BLaER1 (cell line): Measurements from ENCODE around the gene DAO.
"Not testable (repeated sequence)": the region's sequence is repeated elsewhere in the genome, so short reads cannot be mapped to it uniquely, and the experiment has no call there.

Experiments used
- H3K27ac ChIP-seq: shearing (Covaris generic); formaldehyde crosslinking; 2 replicates; pipeline ENCODE4 v1.8.1; 2022
- H3K27me3 ChIP-seq: shearing (Covaris generic); formaldehyde crosslinking; 2 replicates; pipeline ENCODE4 v1.8.1; 2022
- H3K36me3 ChIP-seq: shearing (Covaris generic); formaldehyde crosslinking; 2 replicates; pipeline ENCODE4 v1.8.1; 2022
- H3K4me1 ChIP-seq: shearing (Covaris generic); formaldehyde crosslinking; 2 replicates; pipeline ENCODE4 v1.8.1; 2022
- H3K4me2 ChIP-seq: shearing (Covaris generic); formaldehyde crosslinking; 2 replicates; pipeline ENCODE4 v1.8.1; 2022
- H3K4me3 ChIP-seq: shearing (Covaris generic); formaldehyde crosslinking; 2 replicates; pipeline ENCODE4 v1.8.1; 2022
- H3K9ac ChIP-seq: shearing (Covaris generic); formaldehyde crosslinking; 2 replicates; pipeline ENCODE4 v1.8.1; 2022
- H3K9me3 ChIP-seq: shearing (Covaris generic); formaldehyde crosslinking; 2 replicates; pipeline ENCODE4 v1.8.1; 2022
- H4K20me1 ChIP-seq: shearing (Covaris generic); formaldehyde crosslinking; 2 replicates; pipeline ENCODE4 v1.8.1; 2022
- Cebpa-rat ChIP-seq: shearing (Covaris generic); IDR thresholded peaks from 2 replicates; pipeline ENCODE4 v1.8.1; 2022

Gene DAO

DNA sequence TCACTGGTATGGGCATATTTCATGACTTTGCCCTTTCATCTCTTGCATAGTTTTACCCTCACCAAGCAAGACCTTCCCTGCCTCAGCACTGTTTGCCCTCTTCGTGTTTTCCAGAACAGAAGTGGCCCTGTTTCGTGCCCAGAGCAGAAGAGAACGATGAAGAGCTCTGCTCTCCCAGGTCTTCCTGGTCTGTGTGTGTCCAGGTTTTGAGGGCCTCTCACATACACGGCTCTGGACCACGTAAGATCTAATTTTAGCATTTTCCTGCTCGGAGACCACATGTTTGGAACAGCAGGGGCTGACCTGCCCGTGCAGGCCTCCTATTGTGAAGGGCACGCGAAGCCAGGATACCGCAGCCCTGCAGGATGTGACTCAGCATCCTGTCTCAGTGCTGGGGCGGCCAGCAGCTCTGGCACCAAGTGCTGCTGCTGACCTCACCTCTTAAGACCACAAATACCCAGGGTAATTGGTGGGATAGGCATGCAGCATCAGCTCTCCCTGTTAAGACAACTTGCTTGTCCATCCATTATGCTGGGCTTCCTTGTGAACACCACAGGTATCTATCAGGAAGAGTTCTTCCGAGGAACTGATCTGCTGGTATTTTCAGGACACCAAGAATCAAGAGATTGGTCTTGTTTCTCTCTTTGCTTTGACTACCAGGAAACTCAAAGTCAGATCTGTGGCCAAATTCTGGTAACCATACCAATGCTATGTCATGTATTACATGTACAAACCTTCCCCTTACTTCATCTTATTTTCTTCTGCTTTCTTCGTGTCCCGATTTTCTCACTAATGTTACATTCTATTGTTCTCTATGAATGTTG is 41.5 kb upstream of the DAO start:
- peaks cover 27% of the 10 kb centered on the region; the same call in 1 of the 2 replicates for H4K20me1 ChIP-seq
- no peaks in the 10 kb centered on the region for H3K9me3 ChIP-seq
- H3K4me2 ChIP-seq: peak overlapping the region; percentile 75
- H3K36me3 ChIP-seq: peaks cover 33% of the 10 kb centered on the region
- H3K27ac ChIP-seq: peak overlapping the region; percentile 68
- no peaks in the 10 kb centered on the region for H3K27me3 ChIP-seq
- H3K4me3 ChIP-seq: no peak overlapping the region
- peaks cover 35% of the 10 kb centered on the region for H3K4me1 ChIP-seq
- no peak for TF ChIP-seq Cebpa-rat
- peak overlapping the region; percentile 25; the same call in 1 of the 2 replicates for H3K9ac ChIP-seq

DNA sequence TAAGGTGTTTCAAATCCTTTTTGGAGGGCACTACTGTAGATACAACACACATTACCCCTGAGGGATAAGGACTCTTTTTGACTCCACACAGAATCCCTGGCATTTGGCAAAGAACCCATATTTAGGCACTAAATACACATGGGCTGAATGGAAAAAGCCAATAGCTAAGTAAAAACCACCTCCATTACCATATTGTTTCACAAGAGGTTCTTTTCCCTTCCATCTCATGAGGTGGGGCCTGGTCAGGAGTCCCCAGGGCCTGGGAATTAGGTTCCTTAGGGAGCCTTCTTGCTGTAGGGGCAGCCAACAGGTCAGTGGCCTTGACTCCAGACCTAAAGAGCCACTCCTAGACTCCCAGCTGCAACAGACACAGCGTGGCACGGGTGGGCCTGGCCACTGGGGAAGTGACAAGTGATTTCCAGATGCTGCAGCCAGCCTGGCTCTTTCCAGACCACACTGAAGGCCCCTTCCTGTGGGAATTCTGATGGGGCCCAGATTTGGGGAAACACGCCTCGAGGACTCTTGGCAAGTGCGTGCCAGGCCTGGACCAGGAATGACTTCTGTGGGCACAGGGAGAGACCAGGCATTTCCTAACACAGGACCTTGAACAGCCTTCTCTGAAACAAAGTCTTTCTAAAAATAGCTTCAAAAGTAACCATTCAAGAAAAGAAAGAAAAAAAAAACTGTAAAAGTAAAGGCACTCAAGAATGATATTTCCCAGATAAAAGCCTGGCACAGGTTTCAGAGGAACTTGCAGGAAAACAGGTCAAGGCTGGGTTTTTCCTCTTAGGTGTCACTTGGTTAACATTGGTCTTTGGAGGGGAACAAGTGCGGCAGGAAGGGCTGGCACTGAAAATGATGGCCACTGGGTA is 40.6 kb upstream of the DAO start:
- Histone ChIP-seq H3K27ac (peak overlapping the region; percentile 68), H3K4me3 (no peak overlapping the region), H4K20me1 (peaks cover 27% of the 10 kb centered on the region; the same call in 1 of the 2 replicates), H3K4me1 (peaks cover 37% of the 10 kb centered on the region), H3K9ac (peak overlapping the region; percentile 62), H3K27me3 (no peaks in the 10 kb centered on the region), H3K9me3 (no peaks in the 10 kb centered on the region), H3K4me2 (peak overlapping the region; percentile 75), H3K36me3 (peaks cover 28% of the 10 kb centered on the region)
- no peak for TF ChIP-seq Cebpa-rat

DNA sequence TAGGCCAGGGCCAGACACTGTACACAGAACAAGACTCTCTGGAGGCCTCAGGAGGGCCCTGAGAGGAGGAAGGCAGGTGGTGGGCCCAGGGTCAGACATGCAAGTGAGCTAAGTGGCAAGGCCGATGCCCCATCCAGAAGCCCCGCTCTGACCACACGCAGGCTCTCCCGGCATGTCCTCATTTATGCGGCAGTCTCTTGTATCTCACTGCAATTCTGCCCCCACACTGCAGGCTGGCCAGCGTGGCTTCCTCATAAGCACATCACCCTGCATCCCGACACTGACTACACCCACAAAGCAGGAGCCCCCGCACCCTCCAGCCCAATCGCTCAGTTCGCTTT is 40.0 kb upstream of the DAO start:
- no peaks in the 10 kb centered on the region for H3K9me3 ChIP-seq
- H3K36me3 ChIP-seq: peaks cover 26% of the 10 kb centered on the region
- no peak overlapping the region for H3K4me3 ChIP-seq
- H3K27ac ChIP-seq: peak overlapping the region; percentile 68; the same call in 1 of the 2 replicates
- H3K9ac ChIP-seq: 0 out of 2 replicates have a peak overlapping the region, but pooled peaks have one; percentile 62
- H4K20me1 ChIP-seq: peaks cover 27% of the 10 kb centered on the region; the same call in 1 of the 2 replicates
- peaks cover 37% of the 10 kb centered on the region for H3K4me1 ChIP-seq
- peak overlapping the region; percentile 75 for H3K4me2 ChIP-seq
- H3K27me3 ChIP-seq: no peaks in the 10 kb centered on the region
- no peak for TF ChIP-seq Cebpa-rat

DNA sequence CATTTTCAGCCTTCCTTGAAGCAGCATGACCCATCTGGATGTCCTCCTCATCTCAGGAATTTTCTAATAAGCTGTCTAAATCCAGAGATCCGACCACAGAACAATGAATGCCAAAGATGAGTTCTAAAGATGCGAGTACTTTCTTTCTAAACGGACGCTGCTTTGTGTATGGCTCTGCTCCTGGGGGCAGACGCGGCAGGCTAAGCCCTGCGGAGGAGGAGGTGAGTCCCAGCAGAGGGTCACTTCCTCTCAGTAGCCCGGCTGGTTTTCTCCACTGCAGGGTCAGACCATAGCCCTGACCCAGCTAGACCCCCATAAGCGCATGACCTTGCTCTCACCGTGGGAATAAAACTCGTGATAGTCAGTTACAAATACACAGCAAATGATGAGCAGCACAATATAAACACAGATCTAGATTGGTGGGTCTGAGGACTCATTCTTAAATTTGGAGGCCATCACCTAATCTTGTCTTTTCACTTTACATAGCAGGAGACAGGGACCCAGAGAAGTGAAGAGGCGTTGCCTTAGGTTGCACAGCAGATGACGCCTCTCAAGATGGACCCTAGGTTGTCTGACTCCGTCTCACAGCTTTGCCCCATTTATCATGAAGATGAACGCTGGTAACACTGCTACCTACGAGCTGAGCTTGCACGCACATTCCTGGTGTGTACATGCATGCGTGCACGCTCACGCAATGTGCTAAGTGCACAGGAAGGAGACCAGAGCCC is 39.1 kb upstream of the DAO start:
- peaks cover 34% of the 10 kb centered on the region for H4K20me1 ChIP-seq
- no peak for TF ChIP-seq Cebpa-rat
- H3K27ac ChIP-seq: no peak overlapping the region
- no peak overlapping the region for H3K4me3 ChIP-seq
- H3K4me2 ChIP-seq: no peak overlapping the region
- no peak overlapping the region for H3K9ac ChIP-seq
- H3K9me3 ChIP-seq: no peaks in the 10 kb centered on the region
- H3K27me3 ChIP-seq: no peaks in the 10 kb centered on the region
- peaks cover 23% of the 10 kb centered on the region for H3K36me3 ChIP-seq
- H3K4me1 ChIP-seq: peaks cover 40% of the 10 kb centered on the region

DNA sequence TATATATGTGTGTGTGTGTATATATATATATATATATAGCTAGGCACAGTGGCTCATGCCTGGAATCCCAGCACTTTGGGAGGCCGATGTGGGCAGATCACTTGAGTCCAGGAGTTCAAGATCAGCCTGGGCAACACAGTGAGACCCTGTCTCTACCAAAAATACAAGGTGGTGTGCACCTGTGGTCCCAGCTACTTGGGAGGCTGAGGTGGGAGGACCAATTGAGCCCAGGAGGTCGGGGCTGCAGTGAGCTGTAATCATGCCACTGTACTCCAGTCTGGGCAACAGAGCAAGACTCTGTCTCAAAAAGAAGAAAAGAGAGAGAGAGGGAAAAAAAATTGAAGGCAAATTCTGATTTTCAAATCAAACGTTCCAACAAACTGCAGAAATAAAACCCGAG is 38.1 kb upstream of the DAO start:
- not testable (repeated sequence) for H3K27ac ChIP-seq, H3K9me3 ChIP-seq, H3K9ac ChIP-seq, H3K4me3 ChIP-seq, H3K27me3 ChIP-seq, H3K4me2 ChIP-seq
- Histone ChIP-seq H3K36me3 (peaks cover 27% of the 10 kb centered on the region), H4K20me1 (peaks cover 45% of the 10 kb centered on the region), H3K4me1 (peaks cover 50% of the 10 kb centered on the region)

DNA sequence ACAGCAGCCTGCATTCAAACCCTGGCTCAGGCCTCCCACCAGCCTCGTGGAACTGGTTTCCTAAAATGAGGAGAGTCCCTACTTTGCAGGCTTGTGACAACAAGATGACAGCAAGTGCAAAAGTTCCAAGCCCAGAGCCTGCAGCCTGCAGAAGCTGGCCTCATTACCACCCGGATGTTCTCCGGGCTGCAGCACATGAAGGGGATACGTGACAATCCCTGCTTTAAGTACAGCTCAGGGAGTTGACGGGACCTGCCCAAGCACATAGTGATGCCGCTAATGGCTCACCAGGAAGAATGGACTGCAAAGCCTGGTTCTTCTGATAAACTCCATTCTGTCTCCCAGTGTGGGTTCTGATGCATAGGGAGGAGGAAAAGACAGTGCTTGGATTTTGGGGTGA is 37.5 kb upstream of the DAO start:
- Histone ChIP-seq H3K4me1 (peaks cover 51% of the 10 kb centered on the region), H3K36me3 (peaks cover 32% of the 10 kb centered on the region), H3K27me3 (no peaks in the 10 kb centered on the region), H4K20me1 (peaks cover 47% of the 10 kb centered on the region), H3K9ac (no peak overlapping the region), H3K4me3 (no peak overlapping the region), H3K9me3 (no peaks in the 10 kb centered on the region), H3K27ac (no peak overlapping the region), H3K4me2 (no peak overlapping the region)
- TF ChIP-seq Cebpa-rat: no peak

DNA sequence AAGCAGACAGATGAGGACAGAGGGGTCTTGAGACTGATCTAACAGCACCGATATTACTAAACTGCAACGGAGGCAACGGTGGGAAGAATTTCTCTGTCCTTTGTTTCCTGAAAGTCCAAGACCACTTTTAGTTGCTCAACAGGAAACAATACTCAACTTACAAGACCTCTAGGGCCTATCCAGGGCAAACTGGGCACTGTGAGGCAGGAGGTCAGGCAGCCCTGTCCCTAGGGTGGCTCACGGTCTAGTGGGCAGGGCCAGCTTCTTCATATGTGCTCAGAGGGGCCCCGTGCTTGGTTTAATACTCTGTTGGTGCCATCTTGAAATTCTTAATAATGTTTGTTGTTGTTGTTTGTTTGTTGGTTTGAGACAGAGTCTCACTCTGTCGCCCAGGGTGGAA is 36.7 kb upstream of the DAO start:
- H3K4me2 ChIP-seq: no peak overlapping the region
- H3K36me3 ChIP-seq: peaks cover 40% of the 10 kb centered on the region
- TF ChIP-seq Cebpa-rat: no peak
- H3K9ac ChIP-seq: no peak overlapping the region
- H3K4me3 ChIP-seq: no peak overlapping the region
- no peaks in the 10 kb centered on the region for H3K9me3 ChIP-seq
- H3K27me3 ChIP-seq: no peaks in the 10 kb centered on the region
- peaks cover 44% of the 10 kb centered on the region for H3K4me1 ChIP-seq
- peaks cover 52% of the 10 kb centered on the region for H4K20me1 ChIP-seq
- no peak overlapping the region for H3K27ac ChIP-seq

DNA sequence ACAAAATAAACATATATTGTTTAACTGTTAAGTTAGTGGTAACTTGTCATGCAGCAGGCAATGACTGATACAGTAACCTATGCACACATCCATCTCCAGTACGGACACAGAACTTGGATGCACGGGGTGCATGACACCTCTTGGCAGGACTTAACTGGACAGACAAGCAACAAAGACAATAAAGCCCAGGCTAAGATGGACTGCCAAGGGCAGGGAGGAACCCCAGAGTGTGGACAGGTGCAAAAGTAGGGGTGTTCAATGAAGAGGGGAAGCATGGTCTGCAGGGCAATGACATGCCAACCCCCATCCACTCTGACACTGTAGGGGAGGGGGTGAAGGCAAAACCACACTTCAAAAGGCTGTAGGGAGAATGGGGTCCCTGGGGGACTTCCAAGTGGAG is 34.2 kb upstream of the DAO start:
- H3K27ac ChIP-seq: no peak overlapping the region
- H3K4me1 ChIP-seq: peaks cover 25% of the 10 kb centered on the region
- H4K20me1 ChIP-seq: peaks cover 35% of the 10 kb centered on the region
- H3K9me3 ChIP-seq: no peaks in the 10 kb centered on the region
- 0 out of 2 replicates have a peak overlapping the region, but pooled peaks have one; percentile 18 for H3K9ac ChIP-seq
- no peaks in the 10 kb centered on the region for H3K27me3 ChIP-seq
- H3K36me3 ChIP-seq: peaks cover 51% of the 10 kb centered on the region
- TF ChIP-seq Cebpa-rat: no peak
- peak overlapping the region; percentile 58 for H3K4me2 ChIP-seq
- H3K4me3 ChIP-seq: no peak overlapping the region

DNA sequence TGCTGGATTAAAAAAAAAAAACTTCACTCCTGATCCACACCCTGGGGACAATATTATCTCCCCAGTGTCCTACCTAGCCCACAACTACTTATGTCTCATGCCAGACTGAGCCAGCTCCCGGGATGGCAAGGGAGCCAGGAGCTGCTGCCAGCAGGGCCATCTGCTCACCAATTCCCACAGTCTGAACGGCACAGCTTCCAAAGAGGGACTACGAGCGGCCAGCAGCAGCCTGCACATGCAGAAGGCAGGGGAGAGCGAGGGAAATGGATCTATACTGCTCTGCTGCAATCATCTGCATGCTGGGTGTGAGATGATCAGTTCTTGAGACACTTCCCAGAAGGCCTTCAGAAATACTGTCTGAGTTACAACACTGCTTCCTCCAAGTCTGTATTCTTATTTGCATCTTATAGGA is 33.6 kb upstream of the DAO start:
- 0 out of 2 replicates have a peak overlapping the region, but pooled peaks have one; percentile 18 for H3K9ac ChIP-seq
- peaks cover 51% of the 10 kb centered on the region for H3K36me3 ChIP-seq
- no peak overlapping the region for H3K4me3 ChIP-seq
- no peak for TF ChIP-seq Cebpa-rat
- H3K9me3 ChIP-seq: no peaks in the 10 kb centered on the region
- H3K27ac ChIP-seq: no peak overlapping the region
- H3K4me2 ChIP-seq: peak overlapping the region; percentile 58
- H3K4me1 ChIP-seq: peaks cover 30% of the 10 kb centered on the region
- H4K20me1 ChIP-seq: peaks cover 33% of the 10 kb centered on the region
- no peaks in the 10 kb centered on the region for H3K27me3 ChIP-seq
